NOMO-1 treated with DMSO at 0.1 percent for 48 hours (cell line): ENCODE results near the gene PLEKHA7.
"Not testable (repeated sequence)": the region's sequence is repeated elsewhere in the genome, so short reads cannot be mapped to it uniquely, and the experiment has no call there.

Experiments
- DNase-seq: peaks from one replicate; lab custom pipeline; 2025; ENCODE audit not compliant: unreplicated experiment; lab: John Stamatoyannopoulos, UW

The PLEKHA7 gene

DNA sequence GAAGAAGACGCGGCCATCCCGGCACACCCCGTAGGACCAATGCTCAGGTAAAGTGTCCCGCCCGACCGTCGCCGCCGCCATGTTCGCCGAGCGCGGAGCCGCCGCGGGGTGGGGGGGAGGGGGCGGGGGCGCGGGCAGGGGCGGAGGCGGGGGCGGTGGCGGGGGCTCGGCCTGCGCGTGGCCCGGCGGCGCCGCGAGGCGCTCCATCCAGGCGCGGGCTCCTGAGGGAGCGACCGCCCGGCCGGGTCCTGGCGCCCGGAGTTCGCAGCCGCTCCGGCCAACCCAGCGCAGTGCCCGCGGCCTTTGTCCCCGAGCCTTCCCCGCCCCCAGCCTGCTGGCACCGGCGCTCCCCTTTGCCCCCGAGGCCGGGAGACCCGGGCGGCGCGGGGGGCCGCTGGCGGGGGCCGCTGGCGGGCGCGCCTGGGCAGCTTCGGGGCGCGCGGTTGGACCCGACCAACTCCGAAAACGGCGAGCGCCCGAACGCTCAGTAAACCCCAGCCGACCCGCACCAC is at the start of gene PLEKHA7:
Gene PLEKHA7 (minus strand): TSS at position 94 of the 512 bp plus-strand sequence. CDS start 13 bp downstream, at position 81.
- no peak for DNase-seq

DNA sequence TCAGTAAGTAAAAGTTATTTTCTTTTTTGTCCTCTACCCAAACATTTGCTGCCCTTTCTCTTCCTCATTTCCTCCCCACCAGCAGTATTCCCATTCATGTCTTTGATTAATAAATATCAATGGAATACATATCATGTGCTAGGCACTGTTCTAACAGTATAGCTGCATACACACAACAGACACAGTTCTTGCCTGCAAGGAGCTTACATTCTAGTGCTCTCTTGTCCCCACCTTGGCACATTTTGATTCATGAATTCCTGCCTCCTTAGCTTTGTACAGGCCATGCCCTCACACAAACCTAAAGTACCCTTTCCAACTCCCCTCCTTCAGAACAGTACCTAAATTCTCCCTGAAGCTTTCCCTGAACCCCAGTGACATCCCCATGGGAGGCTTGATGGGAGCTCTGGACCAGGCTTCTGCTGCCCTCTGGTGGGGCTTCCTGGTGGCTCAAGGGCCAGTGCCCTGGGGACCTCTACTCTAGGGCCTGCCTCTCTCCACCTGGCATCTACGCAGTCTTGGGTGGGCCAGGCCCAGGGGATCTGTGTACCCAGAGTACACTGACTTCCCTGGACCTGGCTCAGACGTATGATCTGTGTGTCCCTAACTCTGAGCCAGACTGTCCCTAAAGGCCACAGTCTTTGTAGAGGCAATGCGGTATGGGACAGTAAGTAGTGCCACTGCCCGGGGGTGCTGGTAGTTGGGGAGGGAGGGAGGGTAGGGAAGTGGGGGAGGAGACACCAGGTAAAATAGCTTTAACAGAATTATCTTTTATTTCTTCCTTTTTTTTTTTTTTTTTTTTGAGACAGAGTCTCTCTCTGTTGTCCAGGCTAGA is 49.2 kb upstream of the PLEKHA7 start:
- DNase-seq: peak; percentile 3

DNA sequence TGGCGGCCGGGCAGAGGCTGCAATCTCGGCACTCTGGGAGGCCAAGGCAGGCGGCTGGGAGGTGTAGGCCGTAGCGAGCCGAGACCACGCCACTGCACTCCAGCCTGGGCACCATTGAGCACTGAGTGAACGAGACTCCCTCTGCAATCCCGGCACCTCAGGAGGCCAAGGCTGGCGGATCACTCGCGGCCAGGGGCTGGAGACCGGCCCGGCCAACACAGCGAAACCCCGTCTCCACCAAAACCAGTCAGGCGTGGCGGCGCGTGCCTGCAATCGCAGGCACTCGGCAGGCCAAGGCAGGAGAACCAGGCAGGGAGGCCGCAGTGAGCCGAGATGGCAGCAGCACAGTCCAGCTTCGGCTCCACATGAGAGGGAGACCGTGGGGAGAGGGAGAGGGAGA is 36.9 kb upstream of the PLEKHA7 start:
- not testable (repeated sequence) for DNase-seq

DNA sequence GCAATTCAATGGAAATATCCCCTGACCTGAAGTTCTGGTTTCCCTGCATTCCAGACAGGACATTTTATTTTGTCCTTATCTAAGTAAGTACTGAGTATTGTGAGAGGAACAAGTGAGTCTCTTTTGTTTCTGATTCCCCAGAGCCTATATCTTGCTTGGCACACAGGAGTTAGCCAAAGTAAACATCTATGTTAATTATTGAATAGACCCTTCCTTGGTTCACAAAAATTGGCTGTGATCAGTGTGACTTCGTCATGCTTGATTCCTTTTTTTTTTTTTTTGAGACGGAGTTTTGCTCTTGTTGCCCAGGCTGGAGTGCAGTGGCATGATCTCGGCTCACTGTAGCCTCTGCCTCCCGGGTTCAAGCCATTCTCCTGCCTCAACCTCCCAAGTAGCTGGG is 34.3 kb upstream of the PLEKHA7 start:
- not testable (repeated sequence) for DNase-seq

GRCh38 chr11:17046690-17047089 is 32.5 kb upstream of the PLEKHA7 start:
- DNase-seq: no peak

- DNase-seq: no peak
These were observed 22.7 kb upstream of the PLEKHA7 start for GRCh38 chr11:17036666-17037658.

GRCh38 chr11:17034027-17034426 is 19.8 kb upstream of the PLEKHA7 start:
- DNase-seq: not testable (repeated sequence)

GRCh38 chr11:17026487-17027082 is 12.4 kb upstream of the PLEKHA7 start:
- no peak for DNase-seq

DNA sequence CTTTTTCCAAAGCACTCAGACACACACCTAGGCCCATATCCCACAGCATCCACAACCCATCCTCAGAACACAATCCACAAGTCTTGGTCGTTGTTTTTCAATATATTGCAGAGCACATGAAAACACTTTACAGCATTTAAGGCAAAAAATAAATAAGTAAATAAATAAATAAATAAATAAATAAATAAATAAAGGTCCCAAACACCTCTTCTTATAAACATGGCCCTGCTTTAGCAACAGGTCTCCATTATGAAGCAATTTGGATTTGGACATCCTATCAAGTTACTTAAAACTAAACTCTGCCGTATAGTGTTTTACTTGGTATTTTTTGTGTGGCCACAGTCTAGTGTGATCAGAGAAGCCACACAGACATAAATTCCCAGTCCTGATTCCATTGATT is 10.7 kb upstream of the PLEKHA7 start:
- DNase-seq: no peak

- no peak for DNase-seq
These were observed 7.3 kb upstream of the PLEKHA7 start for GRCh38 chr11:17021511-17021910.

- DNase-seq: no peak
These were observed 6.6 kb upstream of the PLEKHA7 start for GRCh38 chr11:17020831-17021230.

- no peak for DNase-seq
These were observed 5.0 kb upstream of the PLEKHA7 start for GRCh38 chr11:17019232-17019631.

DNA sequence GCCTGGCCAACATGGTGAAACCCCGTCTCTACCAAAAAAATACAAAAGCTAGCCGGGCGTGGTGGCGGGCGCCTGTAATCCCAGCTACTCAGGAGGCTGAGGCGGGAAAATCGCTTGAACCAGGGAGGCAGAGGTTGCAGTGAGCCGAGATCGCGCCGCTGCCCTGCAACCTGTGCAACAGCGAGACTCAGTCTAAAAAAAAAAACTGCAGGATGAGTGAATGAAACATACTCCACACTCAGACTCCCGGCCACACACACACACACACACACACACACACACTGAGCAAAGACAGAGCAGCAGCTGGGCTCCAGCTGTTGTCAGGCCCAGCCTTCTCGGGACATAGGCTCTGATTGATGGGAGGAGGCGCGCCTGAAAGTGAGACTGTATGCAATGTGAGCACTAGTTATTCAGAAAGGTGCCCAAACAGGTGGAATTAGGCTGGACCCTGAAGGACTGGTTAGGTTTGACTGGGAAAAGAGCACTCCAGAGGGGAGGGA is 1.5 kb upstream of the PLEKHA7 start:
- no peak for DNase-seq

- peak; percentile 18 for DNase-seq
These were observed 816 bp upstream of the PLEKHA7 start for GRCh38 chr11:17014833-17015626.

GRCh38 chr11:17013548-17014320 is 480 bp downstream of the PLEKHA7 start:
- no peak for DNase-seq

- no peak for DNase-seq
These were observed 1.3 kb downstream of the PLEKHA7 start for GRCh38 chr11:17012712-17013547.

GRCh38 chr11:17012179-17012578 is 2.0 kb downstream of the PLEKHA7 start:
- DNase-seq: no peak

DNA sequence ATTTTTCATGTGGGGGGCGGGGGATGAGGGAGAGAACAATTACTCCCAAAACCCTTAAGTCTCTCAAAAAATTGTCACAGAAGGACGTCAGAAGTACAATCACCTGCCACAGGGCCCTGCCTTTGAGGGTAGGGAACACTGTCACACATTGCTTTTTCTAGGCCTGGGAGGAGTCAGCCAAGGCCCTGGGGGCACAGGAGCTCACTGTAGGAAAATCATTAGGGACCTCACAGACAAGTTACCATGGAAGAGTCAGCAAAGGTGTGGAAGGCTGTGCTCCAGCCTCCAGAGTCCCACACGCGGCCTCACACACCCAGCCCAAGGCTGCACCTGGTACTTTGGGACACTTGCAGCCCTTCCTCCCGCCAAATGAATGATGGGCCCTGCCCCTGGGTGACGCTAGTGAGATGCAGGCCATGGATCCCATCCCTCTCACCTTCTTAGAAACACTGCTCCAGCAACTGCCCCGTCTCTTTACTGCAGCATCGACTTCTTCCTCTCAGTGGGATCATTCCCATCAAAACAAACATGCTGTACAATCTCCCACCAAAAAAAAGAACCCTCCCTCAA is 3.3 kb downstream of the PLEKHA7 start:
- no peak for DNase-seq
